ENCODE measurements around the gene EPPIN.

EPPIN gene

GRCh38 chr20:45502561-45502960 is 44.6 kb downstream of the EPPIN start:
- no peak for DNase-seq (ENCODE audit: low read depth)
- no peak overlapping the region for H3K4me3 ChIP-seq (ENCODE audit: low read depth, low read length)
- TF ChIP-seq CTCF (IDR thresholded peaks at IDR 0.05; ENCODE audit: low read depth, low read length, missing control alignments): no peak

DNA sequence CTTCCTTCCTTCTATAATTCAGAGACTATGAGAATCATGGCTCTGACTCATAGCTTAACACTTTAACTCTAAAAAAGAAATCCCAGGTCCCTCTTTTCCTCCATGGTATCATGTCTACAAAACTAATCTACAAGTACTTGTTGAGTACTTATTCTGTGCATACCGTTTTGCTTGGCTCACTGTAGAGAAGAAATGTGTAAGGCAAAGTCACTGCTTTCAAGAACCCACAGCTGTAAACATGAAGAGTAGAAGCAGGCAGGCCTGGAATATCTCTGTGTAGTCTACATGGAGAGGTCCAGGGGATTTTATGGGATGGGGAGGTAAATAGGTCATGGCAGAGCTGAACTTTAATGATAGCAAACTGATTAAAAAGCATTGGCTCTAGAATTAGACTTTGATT is 45.6 kb downstream of the EPPIN start:
- TF ChIP-seq CTCF (IDR thresholded peaks at IDR 0.05; ENCODE audit: low read depth, low read length, missing control alignments): no peak
- DNase-seq (ENCODE audit: low read depth): no peak
- H3K4me3 ChIP-seq (ENCODE audit: low read depth, low read length): no peak overlapping the region

GRCh38 chr20:45500022-45500421 is 47.2 kb downstream of the EPPIN start:
- no peak for TF ChIP-seq CTCF (IDR thresholded peaks at IDR 0.05; ENCODE audit: low read depth, low read length, missing control alignments)
- DNase-seq (ENCODE audit: low read depth): no peak
- H3K4me3 ChIP-seq (ENCODE audit: low read depth, low read length): no peak overlapping the region

DNA sequence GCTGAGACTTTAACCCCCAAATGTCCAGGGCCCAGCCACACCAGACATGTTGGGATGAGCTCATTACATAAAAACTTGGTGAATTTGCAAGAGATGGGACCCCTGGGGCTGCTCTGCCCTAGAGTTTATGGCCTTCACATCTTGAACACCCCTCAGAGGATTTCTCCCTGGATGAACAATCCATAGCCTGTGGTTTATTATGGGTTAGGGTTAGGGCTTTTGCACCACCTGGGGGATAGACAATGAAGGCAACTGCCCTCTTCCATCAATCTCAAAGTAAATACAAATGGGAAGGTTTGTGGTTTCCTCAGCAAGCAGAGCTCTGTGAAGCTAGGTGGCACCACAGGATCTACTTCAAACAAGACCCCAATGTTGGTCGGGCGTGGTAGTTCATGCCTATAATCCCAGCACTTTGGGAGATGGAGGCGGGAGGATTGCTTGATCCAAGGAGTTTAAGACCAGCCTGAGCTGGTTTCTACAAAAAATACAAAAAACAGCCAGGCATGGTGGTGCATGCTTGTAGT is 49.2 kb downstream of the EPPIN start:
- no peak for TF ChIP-seq CTCF (IDR thresholded peaks at IDR 0.05; ENCODE audit: low read depth, low read length, missing control alignments)
- no peak for DNase-seq (ENCODE audit: low read depth)
- H3K4me3 ChIP-seq (ENCODE audit: low read depth, low read length): no peak overlapping the region

- no peak overlapping the region for H3K4me3 ChIP-seq (ENCODE audit: low read depth, low read length)
- DNase-seq (ENCODE audit: low read depth): no peak
- no peak for TF ChIP-seq CTCF (IDR thresholded peaks at IDR 0.05; ENCODE audit: low read depth, low read length, missing control alignments)
Measured at GRCh38 chr20:45496166-45496565, 51.0 kb downstream of the EPPIN start.

DNA sequence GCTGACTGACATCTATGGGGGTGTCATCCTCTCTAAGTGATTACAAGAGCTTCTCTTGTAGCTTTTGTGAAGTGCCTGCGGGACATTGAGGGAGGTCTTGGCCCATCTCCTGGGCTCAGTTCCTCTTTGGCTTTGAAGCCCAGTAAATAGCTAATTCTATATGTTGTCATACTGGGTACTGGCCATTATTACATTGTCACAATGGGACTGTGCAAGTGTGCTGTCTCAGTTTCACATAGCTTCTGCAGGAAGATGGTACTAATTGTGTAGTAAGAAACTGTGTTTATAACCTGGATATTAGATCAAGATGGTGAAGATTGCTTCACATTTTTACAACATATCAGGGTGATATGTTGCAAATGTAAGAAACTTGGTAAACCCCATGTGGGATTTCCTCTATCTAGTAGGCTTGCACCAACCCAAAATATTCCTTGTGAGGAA is 51.7 kb downstream of the EPPIN start:
- no peak for TF ChIP-seq CTCF (IDR thresholded peaks at IDR 0.05; ENCODE audit: low read depth, low read length, missing control alignments)
- no peak overlapping the region for H3K4me3 ChIP-seq (ENCODE audit: low read depth, low read length)
- no peak for DNase-seq (ENCODE audit: low read depth)
